GM18505 (cell line): Measurements from ENCODE around the gene EFNA2.
A peak's percentile ranks its signal among the peaks of the same experiment; 100 is the strongest.

Source experiments
- ATAC-seq: cut with Tn5 transposase; IDR thresholded peaks from one replicate; pipeline ENCODE4 v1.9.1; 2021; ENCODE audit not compliant: unreplicated experiment
- POLR2A ChIP-seq: IDR thresholded peaks from 4 replicates; pipeline ENCODE4 v1.6.1; 2011; ENCODE audit warnings: borderline replicate concordance; ENCODE audit not compliant: insufficient read depth, insufficient read length; ENCODE audit errors: extremely low read depth

EFNA2 gene

GRCh38 chr19:1275260-1275975 lies 10.3 kb upstream of the EFNA2 start, which contains the start of gene FAM174C:
Gene FAM174C (plus strand): TSS chr19:1275530. CDS start chr19:1275550, 20 bp downstream.
- peak; percentile 89 for TF ChIP-seq POLR2A
- ATAC-seq, result peak; percentile 63

- no peak for ATAC-seq
- TF ChIP-seq POLR2A, result no peak
Observed at GRCh38 chr19:1275976-1276627, 9.6 kb upstream of the EFNA2 start.

GRCh38 chr19:1276628-1277022 lies 9.0 kb upstream of the EFNA2 start:
- no peak for ATAC-seq
- no peak for TF ChIP-seq POLR2A

GRCh38 chr19:1277061-1277460 lies 8.6 kb upstream of the EFNA2 start:
- ATAC-seq, result no peak
- no peak for TF ChIP-seq POLR2A

- ATAC-seq, result no peak
Observed at GRCh38 chr19:1278074-1278473, 7.6 kb upstream of the EFNA2 start.

GRCh38 chr19:1278713-1279660 lies 6.7 kb upstream of the EFNA2 start:
- TF ChIP-seq POLR2A, result no peak
- ATAC-seq, result no peak

More at GRCh38 chr19:1278074-1278473, 7.6 kb upstream of the EFNA2 start:
- no peak for TF ChIP-seq POLR2A

- ATAC-seq, result no peak
- TF ChIP-seq POLR2A, result no peak
Observed at GRCh38 chr19:1279782-1280341, 5.8 kb upstream of the EFNA2 start.

GRCh38 chr19:1280636-1281568 lies 4.8 kb upstream of the EFNA2 start:
- no peak for ATAC-seq
- no peak for TF ChIP-seq POLR2A

GRCh38 chr19:1281569-1282287 lies 3.9 kb upstream of the EFNA2 start:
- no peak for ATAC-seq
- TF ChIP-seq POLR2A, result no peak

- ATAC-seq, result no peak
- no peak for TF ChIP-seq POLR2A
Observed at GRCh38 chr19:1282588-1283206, 3.0 kb upstream of the EFNA2 start.
